Endothelial cell of umbilical vein (primary cell): ENCODE results near the gene SMAD2. TPM values are rescaled to one million over a fixed set of nuclear protein-coding genes. Genes with fewer than 3 reads are reported as not detected.

ENCODE experiments used
- BruUV-seq: library from RNA; stranded (reverse); fragments of 400-500 nt; replicated peaks from 2 replicates; lab custom pipeline; 2021; lab: Mats Ljungman, UMichigan
- CTCF ChIA-PET: fragments of 300-600, 350-600 bp; sonication (Branson Sonifier 250); formaldehyde crosslinking; loops from one replicate; lab custom pipeline; 2021; ENCODE audit warnings: antibody characterized with exemption, inconsistent platforms; lab: Charles Lee
- POLR2A ChIA-PET: fragments of 300-600, 350-600 bp; sonication (Branson Sonifier 250); formaldehyde crosslinking; loops from one replicate; lab custom pipeline; 2021; ENCODE audit warnings: antibody characterized with exemption, inconsistent platforms; lab: Charles Lee
- DNase-seq: peaks from one replicate; pipeline ENCODE4 v3.0.0-alpha.2; 2011; ENCODE audit warnings: low read depth, low spot score
- FAIRE-seq: peaks from 2 replicates; lab custom pipeline; 2011; peaks lifted over from hg19 to GRCh38; lab: Jason Lieb, UNC
- H2AFZ ChIP-seq: 2 replicates; pipeline ENCODE4 v1.6.0; 2012; ENCODE audit warnings: low read depth, low read length, control low read depth, inconsistent platforms
- H3K27ac ChIP-seq: 2 replicates; pipeline ENCODE4 v1.5.1; 2011; ENCODE audit warnings: low read depth, mild to moderate bottlenecking, control low read depth, low read length, moderate library complexity; ENCODE audit not compliant: insufficient read depth
- H3K27me3 ChIP-seq, 2 experiments: 2 replicates each; pipeline versions ENCODE4 v1.6.0 to v1.6.1; 2011; ENCODE audit warnings: low read length in 2 of 2, mixed read lengths in 1 of 2; ENCODE audit not compliant: control insufficient read depth in 2 of 2, insufficient read depth in 2 of 2
- H3K36me3 ChIP-seq, 2 experiments: 2 replicates in 1 of 2; 3 replicates in 1 of 2; pipeline ENCODE4 v1.5.1; 2011; ENCODE audit warnings: low read length in 2 of 2, mild to moderate bottlenecking in 1 of 2, moderate library complexity in 1 of 2; ENCODE audit not compliant: control insufficient read depth in 2 of 2, insufficient read depth in 2 of 2; ENCODE audit errors: extremely low read depth in 1 of 2
- H3K4me1 ChIP-seq: 3 replicates; pipeline ENCODE4 v1.5.1; 2011; ENCODE audit warnings: mild to moderate bottlenecking, low read length; ENCODE audit not compliant: control insufficient read depth, insufficient read depth; ENCODE audit errors: extremely low read depth
- H3K4me2 ChIP-seq: 2 replicates; pipeline ENCODE4 v1.6.1; 2011; ENCODE audit warnings: low read length, control low read depth, mixed read lengths; ENCODE audit not compliant: insufficient read depth
- H3K4me3 ChIP-seq, 3 experiments: fragments of 200-600 bp in 1 of 3; sonication (generic), shearing (Covaris generic) in 1 of 3; replicated peaks in 1 of 3; 2 replicates each; pipeline ENCODE4 v1.5.1; 2011 to 2016; ENCODE audit warnings: control low read depth in 3 of 3, low read length in 3 of 3, mild to moderate bottlenecking in 2 of 3, inconsistent platforms in 1 of 3, low read depth in 1 of 3, moderate library complexity in 1 of 3; ENCODE audit not compliant: insufficient read depth in 1 of 3
- H3K79me2 ChIP-seq: 2 replicates; pipeline ENCODE4 v1.6.0; 2012; ENCODE audit warnings: low read length, inconsistent platforms; ENCODE audit not compliant: control insufficient read depth, insufficient read depth
- H3K9ac ChIP-seq: replicated peaks from 2 replicates; pipeline ENCODE3; 2011; ENCODE audit warnings: low read length, control low read depth; ENCODE audit not compliant: insufficient read depth; ENCODE audit errors: extremely low read depth
- H3K9me1 ChIP-seq: replicated peaks from 3 replicates; pipeline ENCODE4 v1.6.0; 2011; ENCODE audit warnings: mild to moderate bottlenecking, low read length; ENCODE audit not compliant: control insufficient read depth, insufficient read depth; ENCODE audit errors: extremely low read depth
- H3K9me3 ChIP-seq: replicated peaks from 2 replicates; pipeline ENCODE4 v1.5.1; 2012; ENCODE audit warnings: low read length, inconsistent platforms; ENCODE audit not compliant: control insufficient read depth, insufficient read depth
- H4K20me1 ChIP-seq: replicated peaks from 2 replicates; pipeline ENCODE3; 2011; ENCODE audit warnings: mild to moderate bottlenecking, low read length; ENCODE audit not compliant: control insufficient read depth, insufficient read depth; ENCODE audit errors: extremely low read depth
- EZH2 ChIP-seq: IDR thresholded peaks from 2 replicates; pipeline ENCODE4 v1.6.1; 2012; ENCODE audit warnings: borderline replicate concordance, low read depth, mild to moderate bottlenecking, moderate library complexity, low read length, inconsistent platforms; ENCODE audit not compliant: severe bottlenecking
- FOS ChIP-seq: IDR thresholded peaks from 2 replicates; pipeline ENCODE4 v1.6.1; 2011; ENCODE audit warnings: mild to moderate bottlenecking, low read length, moderate library complexity, borderline replicate concordance; ENCODE audit not compliant: insufficient read depth
- GATA2 ChIP-seq: IDR thresholded peaks from 2 replicates; pipeline ENCODE4 v1.7.0; 2011; ENCODE audit warnings: low read depth, mild to moderate bottlenecking, moderate library complexity, mixed read lengths, low read length; ENCODE audit not compliant: insufficient read length, insufficient read depth
- JUN ChIP-seq: IDR thresholded peaks from 2 replicates; pipeline ENCODE4 v1.6.1; 2011; ENCODE audit warnings: borderline replicate concordance, low read depth; ENCODE audit not compliant: insufficient read length, insufficient read depth
- MAX ChIP-seq: IDR thresholded peaks from 2 replicates; pipeline ENCODE4 v1.6.1; 2011; ENCODE audit not compliant: insufficient read depth, insufficient read length
- MYC ChIP-seq: IDR thresholded peaks from one replicate; pipeline ENCODE4 v1.6.1; 2011; ENCODE audit warnings: mild to moderate bottlenecking, low read depth, low read length
- POLR2A ChIP-seq: IDR thresholded peaks from 2 replicates; pipeline ENCODE4 v1.6.1; 2012; ENCODE audit warnings: low read depth, mild to moderate bottlenecking, control low read depth, low read length
- POLR2AphosphoS5 ChIP-seq: IDR thresholded peaks from 2 replicates; pipeline ENCODE4 v1.6.1; 2012; ENCODE audit warnings: low read depth, mild to moderate bottlenecking, control low read depth, low read length, moderate library complexity; ENCODE audit not compliant: insufficient read depth
- dilution Hi-C: fragments of 300-500 bp; cut with MboI; formaldehyde crosslinking; loops from one replicate; pipeline ENCODE4 v1.15.0; 2019; ENCODE audit warnings: low sequenced_read_pairs; ENCODE audit not compliant: extremely low pct_ligation_motif_present
- intact Hi-C: fragments of 100-400 bp; cut with micrococcal nuclease; formaldehyde crosslinking; loops from one replicate; pipeline ENCODE4 v1.10.0; 2022
- polyA plus RNA-seq, 4 experiments: library from polyadenylated mRNA; depleted of rRNA in 3 of 4; stranded (reverse) in 3 of 4; unstranded in 1 of 4; fragments of >200 nt; gene quantifications; 2 replicates each; pipeline versions ENCODE4 v1.2.1 to v1.2.3, GENCODE V29; 2011 to 2012; ENCODE audit warnings: missing spikeins in 1 of 4
- total RNA-seq: library from RNA; stranded (reverse); gene quantifications from 2 replicates; pipeline ENCODE4 v1.2.3, GENCODE V29; 2021
- TF ChIP-seq, protein P1 (sequence below), 2 donors: IDR thresholded peaks; 1 replicate in 1 of 2; 2 replicates in 1 of 2; pipeline ENCODE4 v1.5.1; 2011; ENCODE audit warnings: low read length in 2 of 2, mild to moderate bottlenecking in 2 of 2, moderate library complexity in 2 of 2, control low read depth in 1 of 2, inconsistent platforms in 1 of 2, low read depth in 1 of 2; ENCODE audit not compliant: insufficient read depth in 1 of 2; ENCODE audit errors: extremely low read depth in 1 of 2

Gene SMAD2
- total and polyA plus RNA-seq, 2 donors (not counting 3 experiments of a cell fraction or from before 2014, with no cell fraction given), result 40.3 to 123 TPM

DNA sequence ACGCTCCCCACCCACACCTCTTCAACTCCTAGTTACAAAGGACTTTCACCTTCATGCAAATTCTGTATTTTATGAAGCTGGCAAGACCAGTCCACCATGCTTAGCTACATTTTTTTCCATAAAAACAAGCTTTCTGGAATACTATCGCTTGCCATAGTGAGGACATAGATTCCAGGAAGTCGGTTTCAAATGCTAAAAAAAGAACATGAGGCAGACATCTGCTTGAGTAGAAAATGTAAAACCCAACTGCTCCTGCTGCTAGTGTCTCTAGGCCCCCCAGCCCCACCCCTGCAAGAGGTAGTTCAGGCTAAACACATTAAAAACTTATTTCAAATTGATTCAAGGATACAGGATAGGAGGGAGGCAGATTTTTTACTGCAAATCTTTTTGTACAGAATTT is 148.9 kb downstream of the SMAD2 start:
- H2AFZ ChIP-seq, result no peak overlapping the region
- no peaks in the 10 kb centered on the region for H3K9me3 ChIP-seq
- H4K20me1 ChIP-seq, result no peaks in the 10 kb centered on the region
- CTCF ChIA-PET, result interaction anchor here (1.3 kb wide), 1 partner anchor 27 kb away, joined by 3 read pairs; no protein-coding TSS in a partner anchor
- H3K9me1 ChIP-seq, result no peaks in the 10 kb centered on the region
- DNase-seq, result no peak
- H3K27me3 ChIP-seq, result peaks cover under 1 to 5% of the 10 kb centered on the region in 2 experiments
- FAIRE-seq, result no peak
- intact Hi-C loops, result no loop called here
- H3K4me3 ChIP-seq, result no peak overlapping the region
- dilution Hi-C loops, result no loop called here
- no peak overlapping the region for H3K27ac ChIP-seq
- no peak overlapping the region for H3K9ac ChIP-seq
- BruUV-seq, result no TSS peak
- H3K4me1 ChIP-seq, result no peaks in the 10 kb centered on the region
- H3K79me2 ChIP-seq, result no peaks in the 10 kb centered on the region
- TF ChIP-seq MAX, result no peak
- TF ChIP-seq FOS, result no peak
- TF ChIP-seq GATA2, result no peak
- TF ChIP-seq JUN, result no peak
- no peak for TF ChIP-seq EZH2
- TF ChIP-seq, protein P1, sequence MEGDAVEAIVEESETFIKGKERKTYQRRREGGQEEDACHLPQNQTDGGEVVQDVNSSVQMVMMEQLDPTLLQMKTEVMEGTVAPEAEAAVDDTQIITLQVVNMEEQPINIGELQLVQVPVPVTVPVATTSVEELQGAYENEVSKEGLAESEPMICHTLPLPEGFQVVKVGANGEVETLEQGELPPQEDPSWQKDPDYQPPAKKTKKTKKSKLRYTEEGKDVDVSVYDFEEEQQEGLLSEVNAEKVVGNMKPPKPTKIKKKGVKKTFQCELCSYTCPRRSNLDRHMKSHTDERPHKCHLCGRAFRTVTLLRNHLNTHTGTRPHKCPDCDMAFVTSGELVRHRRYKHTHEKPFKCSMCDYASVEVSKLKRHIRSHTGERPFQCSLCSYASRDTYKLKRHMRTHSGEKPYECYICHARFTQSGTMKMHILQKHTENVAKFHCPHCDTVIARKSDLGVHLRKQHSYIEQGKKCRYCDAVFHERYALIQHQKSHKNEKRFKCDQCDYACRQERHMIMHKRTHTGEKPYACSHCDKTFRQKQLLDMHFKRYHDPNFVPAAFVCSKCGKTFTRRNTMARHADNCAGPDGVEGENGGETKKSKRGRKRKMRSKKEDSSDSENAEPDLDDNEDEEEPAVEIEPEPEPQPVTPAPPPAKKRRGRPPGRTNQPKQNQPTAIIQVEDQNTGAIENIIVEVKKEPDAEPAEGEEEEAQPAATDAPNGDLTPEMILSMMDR (IDR thresholded peaks at IDR 0.05; ENCODE audit: extremely low read depth in 1 of 2, insufficient read depth in 1 of 2, low read depth in 1 of 2, low read length in 2 of 2), result no peak
- no peak for TF ChIP-seq POLR2A
- no peak for TF ChIP-seq MYC
- no peak for TF ChIP-seq POLR2AphosphoS5
- POLR2A ChIA-PET, result no interaction called here
- H3K4me2 ChIP-seq, result no peak overlapping the region
- H3K36me3 ChIP-seq, result no peaks in the 10 kb centered on the region
